GM23338 (cell line): ENCODE measurements around the gene STN1. TPM values are rescaled to one million over a fixed set of nuclear protein-coding genes. Genes with fewer than 3 reads are reported as not detected.
A peak's percentile ranks its signal among the peaks of the same experiment; 100 is the strongest.

Source experiments
- ATAC-seq: fragments of 200-7000 bp; cut with Tn5 transposase; 3 replicates; pipeline ENCODE4 v1.9.1; 2020
- DNase-seq: peaks from one replicate; pipeline ENCODE4 v3.0.0-alpha.2; 2015; ENCODE audit warnings: low spot score
- H2AFZ ChIP-seq: fragments of 200-600 bp; sonication (generic); 2 replicates; pipeline ENCODE4 v1.8.0; 2016; ENCODE audit warnings: antibody characterized with exemption, mild to moderate bottlenecking, moderate library complexity
- H3F3A ChIP-seq: fragments of 200-600 bp; sonication (generic); replicated peaks from 2 replicates; pipeline ENCODE4 v1.8.0; 2017; ENCODE audit warnings: antibody characterized with exemption, mixed run types, low read depth
- H3K27ac ChIP-seq: fragments of 200-600 bp; sonication (generic); 2 replicates; pipeline ENCODE4 v1.6.1; 2016; ENCODE audit warnings: low read depth
- H3K27me3 ChIP-seq: fragments of 200-600 bp; sonication (generic); 2 replicates; pipeline ENCODE4 v1.8.0; 2016; ENCODE audit warnings: mild to moderate bottlenecking, mixed run types, moderate library complexity; ENCODE audit not compliant: insufficient read depth
- H3K36me3 ChIP-seq: fragments of 200-600 bp; sonication (generic); 2 replicates; pipeline ENCODE4 v1.8.0; 2016; ENCODE audit warnings: mild to moderate bottlenecking; ENCODE audit not compliant: insufficient read depth
- H3K4me1 ChIP-seq: fragments of 200-600 bp; sonication (generic); 2 replicates; pipeline ENCODE4 v1.8.0; 2016; ENCODE audit warnings: mild to moderate bottlenecking, moderate library complexity; ENCODE audit not compliant: insufficient read depth
- H3K4me2 ChIP-seq: fragments of 200-600 bp; sonication (generic); 2 replicates; pipeline ENCODE4 v1.7.1; 2017; ENCODE audit warnings: mixed run types
- H3K4me3 ChIP-seq: fragments of 200-600 bp; sonication (generic); 2 replicates; pipeline ENCODE4 v1.6.1; 2016; ENCODE audit warnings: mixed run types
- H3K79me2 ChIP-seq: fragments of 200-600 bp; sonication (generic); replicated peaks from 2 replicates; pipeline ENCODE4 v1.8.0; 2017; ENCODE audit warnings: mild to moderate bottlenecking; ENCODE audit not compliant: insufficient read depth
- H3K9me2 ChIP-seq: fragments of 200-600 bp; sonication (generic); 2 replicates; pipeline ENCODE4 v1.8.0; 2017; ENCODE audit not compliant: insufficient read depth
- H4K20me1 ChIP-seq: fragments of 200-600 bp; sonication (generic); replicated peaks from 2 replicates; pipeline ENCODE4 v1.8.0; 2017; ENCODE audit warnings: mild to moderate bottlenecking; ENCODE audit not compliant: insufficient read depth
- H3K27ac Mint-ChIP-seq: 2 replicates; pipeline ENCODE4 v1.8.0; 2020; ENCODE audit warnings: inconsistent platforms, mild to moderate bottlenecking, moderate library complexity, mixed read lengths
- H3K27me3 Mint-ChIP-seq: 3 replicates; pipeline ENCODE4 v1.8.0; 2022; ENCODE audit warnings: low read depth, mild to moderate bottlenecking, moderate library complexity, mixed read lengths, inconsistent platforms; ENCODE audit not compliant: insufficient read depth, poor library complexity
- H3K36me3 Mint-ChIP-seq: 3 replicates; pipeline ENCODE4 v1.8.0; 2021; ENCODE audit warnings: low read depth, mild to moderate bottlenecking, inconsistent platforms, moderate library complexity, mixed read lengths
- H3K4me1 Mint-ChIP-seq: 3 replicates; pipeline ENCODE4 v1.8.0; 2020; ENCODE audit warnings: mild to moderate bottlenecking, inconsistent platforms, mixed read lengths
- H3K4me3 Mint-ChIP-seq: 3 replicates; pipeline ENCODE4 v1.8.0; 2021; ENCODE audit warnings: moderate library complexity, mild to moderate bottlenecking, inconsistent platforms, mixed read lengths
- H3K9me3 Mint-ChIP-seq: 3 replicates; pipeline ENCODE4 v1.8.0; 2020; ENCODE audit warnings: moderate library complexity, mild to moderate bottlenecking, inconsistent platforms, mixed read lengths
- CREB1 ChIP-seq: fragments of 250-450 bp; sonication (Bioruptor Pico); IDR thresholded peaks from 2 replicates; pipeline ENCODE4 v1.5.0; 2020; ENCODE audit warnings: low read depth, mild to moderate bottlenecking, moderate library complexity
- EZH2 ChIP-seq: fragments of 200-600 bp; sonication (generic); IDR thresholded peaks from one replicate; pipeline ENCODE4 v1.8.0; 2017; ENCODE audit warnings: antibody characterized with exemption, mild to moderate bottlenecking, low read depth; ENCODE audit not compliant: unreplicated experiment
- JUNB ChIP-seq: IDR thresholded peaks from one replicate; pipeline ENCODE4 v1.6.1; 2016; ENCODE audit warnings: antibody characterized with exemption; ENCODE audit not compliant: unreplicated experiment
- STAT1 ChIP-seq: IDR thresholded peaks from one replicate; pipeline ENCODE4 v1.6.1; 2016; ENCODE audit warnings: antibody characterized with exemption; ENCODE audit not compliant: unreplicated experiment
- ZNF114 ChIP-seq: fragments of 250-450 bp; sonication (Bioruptor Pico); IDR thresholded peaks from 2 replicates; pipeline ENCODE4 v1.5.0; 2020; ENCODE audit warnings: mild to moderate bottlenecking, moderate library complexity
- polyA plus RNA-seq: library from polyadenylated mRNA; unstranded; fragments of >200 nt; fragmentation: Nextera tagmentation; extraction: Ambion mirVana; gene quantifications from 2 replicates; pipeline ENCODE4 v1.2.1, GENCODE V29; 2016
- total RNA-seq: library from RNA; depleted of rRNA; stranded (reverse); fragments of >200 nt; shearing (Covaris generic); gene quantifications from 2 replicates; pipeline ENCODE4 v1.2.3, GENCODE V29; 2014
- TF ChIP-seq, protein P1 (sequence below): fragments of 250-450 bp; sonication (Bioruptor Pico); IDR thresholded peaks from 2 replicates; pipeline ENCODE4 v1.5.0; 2020; ENCODE audit warnings: mild to moderate bottlenecking, moderate library complexity
- TF ChIP-seq, protein P2 (sequence below), 2 experiments: fragments of 200-600 bp in 1 of 2; sonication (generic) in 1 of 2; conservative IDR thresholded peaks; 2 replicates each; pipeline versions ENCODE4 v1.5.1 to v1.6.1; 2016 to 2017; ENCODE audit warnings: antibody characterized with exemption in 2 of 2, low read depth in 2 of 2, mild to moderate bottlenecking in 2 of 2, moderate library complexity in 1 of 2
- TF ChIP-seq, protein P3 (sequence below): IDR thresholded peaks from one replicate; pipeline ENCODE4 v1.6.1; 2018; ENCODE audit warnings: antibody characterized with exemption; ENCODE audit not compliant: unreplicated experiment

STN1 gene
- total and polyA plus RNA-seq, 2 experiments from 2014 or later = 7.2 to 11.3 TPM

DNA sequence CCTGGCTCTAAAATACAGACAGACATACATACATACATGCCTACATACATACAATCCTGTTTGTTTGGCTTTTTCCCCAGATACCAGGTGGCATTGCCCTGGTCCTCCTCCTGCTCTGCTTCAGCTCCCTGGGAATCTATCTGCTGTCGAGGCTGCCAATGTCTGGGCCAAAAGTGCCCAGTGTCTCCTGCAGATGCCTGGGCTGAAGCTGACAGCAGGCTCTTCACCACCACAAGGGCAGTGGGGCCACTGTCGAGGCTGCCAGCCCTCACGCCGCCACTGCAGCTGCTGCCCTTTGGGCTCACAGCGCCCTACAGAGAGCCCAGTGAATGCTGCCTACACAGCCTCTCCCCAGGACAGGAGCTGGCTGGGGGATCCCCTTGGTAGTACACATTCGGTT is 18.0 kb upstream of the STN1 start:
- Histone ChIP-seq H3F3A (no peaks in the 10 kb centered on the region), H3K4me2 (no peak overlapping the region), H3K9me2 (no peaks in the 10 kb centered on the region), H3K4me3 (no peak overlapping the region), H3K4me1 (no peaks in the 10 kb centered on the region), H3K36me3 (no peaks in the 10 kb centered on the region), H3K79me2 (no peaks in the 10 kb centered on the region), H3K27me3 (no peaks in the 10 kb centered on the region), H3K27ac (no peak overlapping the region), H4K20me1 (no peaks in the 10 kb centered on the region), H2AFZ (no peak overlapping the region)
- H3K36me3 Mint-ChIP-seq = no peaks in the 10 kb centered on the region
- peak; percentile 70 for ATAC-seq
- H3K27me3 Mint-ChIP-seq = no peaks in the 10 kb centered on the region
- H3K4me3 Mint-ChIP-seq = no peak overlapping the region
- TF ChIP-seq CREB1 (CRISPR knock-in tag) (no peak), EZH2 (no peak), STAT1 (no peak), ZNF114 (CRISPR knock-in tag) (no peak), JUNB (no peak)
- TF ChIP-seq, protein P1, sequence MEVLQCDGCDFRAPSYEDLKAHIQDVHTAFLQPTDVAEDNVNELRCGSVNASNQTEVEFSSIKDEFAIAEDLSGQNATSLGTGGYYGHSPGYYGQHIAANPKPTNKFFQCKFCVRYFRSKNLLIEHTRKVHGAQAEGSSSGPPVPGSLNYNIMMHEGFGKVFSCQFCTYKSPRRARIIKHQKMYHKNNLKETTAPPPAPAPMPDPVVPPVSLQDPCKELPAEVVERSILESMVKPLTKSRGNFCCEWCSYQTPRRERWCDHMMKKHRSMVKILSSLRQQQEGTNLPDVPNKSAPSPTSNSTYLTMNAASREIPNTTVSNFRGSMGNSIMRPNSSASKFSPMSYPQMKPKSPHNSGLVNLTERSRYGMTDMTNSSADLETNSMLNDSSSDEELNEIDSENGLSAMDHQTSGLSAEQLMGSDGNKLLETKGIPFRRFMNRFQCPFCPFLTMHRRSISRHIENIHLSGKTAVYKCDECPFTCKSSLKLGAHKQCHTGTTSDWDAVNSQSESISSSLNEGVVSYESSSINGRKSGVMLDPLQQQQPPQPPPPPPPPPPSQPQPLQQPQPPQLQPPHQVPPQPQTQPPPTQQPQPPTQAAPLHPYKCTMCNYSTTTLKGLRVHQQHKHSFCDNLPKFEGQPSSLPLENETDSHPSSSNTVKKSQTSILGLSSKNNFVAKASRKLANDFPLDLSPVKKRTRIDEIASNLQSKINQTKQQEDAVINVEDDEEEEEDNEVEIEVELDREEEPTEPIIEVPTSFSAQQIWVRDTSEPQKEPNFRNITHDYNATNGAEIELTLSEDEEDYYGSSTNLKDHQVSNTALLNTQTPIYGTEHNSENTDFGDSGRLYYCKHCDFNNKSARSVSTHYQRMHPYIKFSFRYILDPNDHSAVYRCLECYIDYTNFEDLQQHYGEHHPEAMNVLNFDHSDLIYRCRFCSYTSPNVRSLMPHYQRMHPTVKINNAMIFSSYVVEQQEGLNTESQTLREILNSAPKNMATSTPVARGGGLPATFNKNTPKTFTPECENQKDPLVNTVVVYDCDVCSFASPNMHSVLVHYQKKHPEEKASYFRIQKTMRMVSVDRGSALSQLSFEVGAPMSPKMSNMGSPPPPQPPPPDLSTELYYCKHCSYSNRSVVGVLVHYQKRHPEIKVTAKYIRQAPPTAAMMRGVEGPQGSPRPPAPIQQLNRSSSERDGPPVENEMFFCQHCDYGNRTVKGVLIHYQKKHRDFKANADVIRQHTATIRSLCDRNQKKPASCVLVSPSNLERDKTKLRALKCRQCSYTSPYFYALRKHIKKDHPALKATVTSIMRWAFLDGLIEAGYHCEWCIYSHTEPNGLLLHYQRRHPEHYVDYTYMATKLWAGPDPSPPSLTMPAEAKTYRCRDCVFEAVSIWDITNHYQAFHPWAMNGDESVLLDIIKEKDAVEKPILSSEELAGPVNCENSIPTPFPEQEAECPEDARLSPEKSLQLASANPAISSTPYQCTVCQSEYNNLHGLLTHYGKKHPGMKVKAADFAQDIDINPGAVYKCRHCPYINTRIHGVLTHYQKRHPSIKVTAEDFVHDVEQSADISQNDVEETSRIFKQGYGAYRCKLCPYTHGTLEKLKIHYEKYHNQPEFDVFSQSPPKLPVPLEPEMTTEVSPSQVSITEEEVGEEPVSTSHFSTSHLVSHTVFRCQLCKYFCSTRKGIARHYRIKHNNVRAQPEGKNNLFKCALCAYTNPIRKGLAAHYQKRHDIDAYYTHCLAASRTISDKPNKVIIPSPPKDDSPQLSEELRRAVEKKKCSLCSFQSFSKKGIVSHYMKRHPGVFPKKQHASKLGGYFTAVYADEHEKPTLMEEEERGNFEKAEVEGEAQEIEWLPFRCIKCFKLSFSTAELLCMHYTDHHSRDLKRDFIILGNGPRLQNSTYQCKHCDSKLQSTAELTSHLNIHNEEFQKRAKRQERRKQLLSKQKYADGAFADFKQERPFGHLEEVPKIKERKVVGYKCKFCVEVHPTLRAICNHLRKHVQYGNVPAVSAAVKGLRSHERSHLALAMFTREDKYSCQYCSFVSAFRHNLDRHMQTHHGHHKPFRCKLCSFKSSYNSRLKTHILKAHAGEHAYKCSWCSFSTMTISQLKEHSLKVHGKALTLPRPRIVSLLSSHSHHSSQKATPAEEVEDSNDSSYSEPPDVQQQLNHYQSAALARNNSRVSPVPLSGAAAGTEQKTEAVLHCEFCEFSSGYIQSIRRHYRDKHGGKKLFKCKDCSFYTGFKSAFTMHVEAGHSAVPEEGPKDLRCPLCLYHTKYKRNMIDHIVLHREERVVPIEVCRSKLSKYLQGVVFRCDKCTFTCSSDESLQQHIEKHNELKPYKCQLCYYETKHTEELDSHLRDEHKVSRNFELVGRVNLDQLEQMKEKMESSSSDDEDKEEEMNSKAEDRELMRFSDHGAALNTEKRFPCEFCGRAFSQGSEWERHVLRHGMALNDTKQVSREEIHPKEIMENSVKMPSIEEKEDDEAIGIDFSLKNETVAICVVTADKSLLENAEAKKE (CRISPR knock-in tag) = no peak
- TF ChIP-seq, protein P2, sequence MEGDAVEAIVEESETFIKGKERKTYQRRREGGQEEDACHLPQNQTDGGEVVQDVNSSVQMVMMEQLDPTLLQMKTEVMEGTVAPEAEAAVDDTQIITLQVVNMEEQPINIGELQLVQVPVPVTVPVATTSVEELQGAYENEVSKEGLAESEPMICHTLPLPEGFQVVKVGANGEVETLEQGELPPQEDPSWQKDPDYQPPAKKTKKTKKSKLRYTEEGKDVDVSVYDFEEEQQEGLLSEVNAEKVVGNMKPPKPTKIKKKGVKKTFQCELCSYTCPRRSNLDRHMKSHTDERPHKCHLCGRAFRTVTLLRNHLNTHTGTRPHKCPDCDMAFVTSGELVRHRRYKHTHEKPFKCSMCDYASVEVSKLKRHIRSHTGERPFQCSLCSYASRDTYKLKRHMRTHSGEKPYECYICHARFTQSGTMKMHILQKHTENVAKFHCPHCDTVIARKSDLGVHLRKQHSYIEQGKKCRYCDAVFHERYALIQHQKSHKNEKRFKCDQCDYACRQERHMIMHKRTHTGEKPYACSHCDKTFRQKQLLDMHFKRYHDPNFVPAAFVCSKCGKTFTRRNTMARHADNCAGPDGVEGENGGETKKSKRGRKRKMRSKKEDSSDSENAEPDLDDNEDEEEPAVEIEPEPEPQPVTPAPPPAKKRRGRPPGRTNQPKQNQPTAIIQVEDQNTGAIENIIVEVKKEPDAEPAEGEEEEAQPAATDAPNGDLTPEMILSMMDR (conservative IDR thresholded peaks at IDR 0.05; ENCODE audit: low read depth in 2 of 2) = no peak
- TF ChIP-seq, protein P3, sequence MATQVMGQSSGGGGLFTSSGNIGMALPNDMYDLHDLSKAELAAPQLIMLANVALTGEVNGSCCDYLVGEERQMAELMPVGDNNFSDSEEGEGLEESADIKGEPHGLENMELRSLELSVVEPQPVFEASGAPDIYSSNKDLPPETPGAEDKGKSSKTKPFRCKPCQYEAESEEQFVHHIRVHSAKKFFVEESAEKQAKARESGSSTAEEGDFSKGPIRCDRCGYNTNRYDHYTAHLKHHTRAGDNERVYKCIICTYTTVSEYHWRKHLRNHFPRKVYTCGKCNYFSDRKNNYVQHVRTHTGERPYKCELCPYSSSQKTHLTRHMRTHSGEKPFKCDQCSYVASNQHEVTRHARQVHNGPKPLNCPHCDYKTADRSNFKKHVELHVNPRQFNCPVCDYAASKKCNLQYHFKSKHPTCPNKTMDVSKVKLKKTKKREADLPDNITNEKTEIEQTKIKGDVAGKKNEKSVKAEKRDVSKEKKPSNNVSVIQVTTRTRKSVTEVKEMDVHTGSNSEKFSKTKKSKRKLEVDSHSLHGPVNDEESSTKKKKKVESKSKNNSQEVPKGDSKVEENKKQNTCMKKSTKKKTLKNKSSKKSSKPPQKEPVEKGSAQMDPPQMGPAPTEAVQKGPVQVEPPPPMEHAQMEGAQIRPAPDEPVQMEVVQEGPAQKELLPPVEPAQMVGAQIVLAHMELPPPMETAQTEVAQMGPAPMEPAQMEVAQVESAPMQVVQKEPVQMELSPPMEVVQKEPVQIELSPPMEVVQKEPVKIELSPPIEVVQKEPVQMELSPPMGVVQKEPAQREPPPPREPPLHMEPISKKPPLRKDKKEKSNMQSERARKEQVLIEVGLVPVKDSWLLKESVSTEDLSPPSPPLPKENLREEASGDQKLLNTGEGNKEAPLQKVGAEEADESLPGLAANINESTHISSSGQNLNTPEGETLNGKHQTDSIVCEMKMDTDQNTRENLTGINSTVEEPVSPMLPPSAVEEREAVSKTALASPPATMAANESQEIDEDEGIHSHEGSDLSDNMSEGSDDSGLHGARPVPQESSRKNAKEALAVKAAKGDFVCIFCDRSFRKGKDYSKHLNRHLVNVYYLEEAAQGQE = no peak
- no peak for DNase-seq
- H3K9me3 Mint-ChIP-seq = no peaks in the 10 kb centered on the region; the same call in 2 of the 3 replicates
- H3K27ac Mint-ChIP-seq = no peak overlapping the region
- no peaks in the 10 kb centered on the region for H3K4me1 Mint-ChIP-seq
